HFF-Myc (cell line): ENCODE data around the gene SH3RF3.

Experiments
- DNase-seq: peaks from one replicate; pipeline ENCODE4 v3.0.0-alpha.2; 2011; ENCODE audit warnings: low read depth; ENCODE audit errors: extremely low read depth
- H3K4me3 ChIP-seq: replicated peaks from 2 replicates; pipeline ENCODE4 v1.5.1; 2011; ENCODE audit warnings: low read depth, mild to moderate bottlenecking, control low read depth, low read length
- TF ChIP-seq, protein P1 (sequence below): IDR thresholded peaks from 2 replicates; pipeline ENCODE4 v1.5.1; 2012; ENCODE audit warnings: mild to moderate bottlenecking, low read depth, low read length, control low read depth; ENCODE audit errors: missing control alignments

The SH3RF3 gene

DNA sequence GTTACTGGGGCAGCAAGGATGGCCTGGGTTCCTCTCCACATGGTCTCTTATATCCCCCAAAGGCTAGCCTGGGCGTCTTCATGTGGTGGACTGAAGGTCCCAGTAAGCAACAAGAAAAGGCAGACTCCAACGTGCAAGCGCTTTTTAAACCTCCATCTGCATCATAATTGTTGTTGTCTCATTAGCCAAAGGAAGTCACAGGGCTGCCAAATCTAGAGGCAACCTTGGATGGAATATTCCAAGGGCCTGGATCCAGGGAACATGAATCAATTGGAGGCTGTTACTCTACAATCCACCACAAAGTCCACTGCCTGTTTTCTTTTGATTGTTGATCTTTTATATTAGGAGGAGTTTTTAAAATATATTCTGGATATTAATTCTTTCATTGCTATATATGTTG lies 118.8 kb downstream of the SH3RF3 start:
- no peak for DNase-seq
- TF ChIP-seq, protein P1, sequence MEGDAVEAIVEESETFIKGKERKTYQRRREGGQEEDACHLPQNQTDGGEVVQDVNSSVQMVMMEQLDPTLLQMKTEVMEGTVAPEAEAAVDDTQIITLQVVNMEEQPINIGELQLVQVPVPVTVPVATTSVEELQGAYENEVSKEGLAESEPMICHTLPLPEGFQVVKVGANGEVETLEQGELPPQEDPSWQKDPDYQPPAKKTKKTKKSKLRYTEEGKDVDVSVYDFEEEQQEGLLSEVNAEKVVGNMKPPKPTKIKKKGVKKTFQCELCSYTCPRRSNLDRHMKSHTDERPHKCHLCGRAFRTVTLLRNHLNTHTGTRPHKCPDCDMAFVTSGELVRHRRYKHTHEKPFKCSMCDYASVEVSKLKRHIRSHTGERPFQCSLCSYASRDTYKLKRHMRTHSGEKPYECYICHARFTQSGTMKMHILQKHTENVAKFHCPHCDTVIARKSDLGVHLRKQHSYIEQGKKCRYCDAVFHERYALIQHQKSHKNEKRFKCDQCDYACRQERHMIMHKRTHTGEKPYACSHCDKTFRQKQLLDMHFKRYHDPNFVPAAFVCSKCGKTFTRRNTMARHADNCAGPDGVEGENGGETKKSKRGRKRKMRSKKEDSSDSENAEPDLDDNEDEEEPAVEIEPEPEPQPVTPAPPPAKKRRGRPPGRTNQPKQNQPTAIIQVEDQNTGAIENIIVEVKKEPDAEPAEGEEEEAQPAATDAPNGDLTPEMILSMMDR, result no peak
- H3K4me3 ChIP-seq, result no peak overlapping the region

DNA sequence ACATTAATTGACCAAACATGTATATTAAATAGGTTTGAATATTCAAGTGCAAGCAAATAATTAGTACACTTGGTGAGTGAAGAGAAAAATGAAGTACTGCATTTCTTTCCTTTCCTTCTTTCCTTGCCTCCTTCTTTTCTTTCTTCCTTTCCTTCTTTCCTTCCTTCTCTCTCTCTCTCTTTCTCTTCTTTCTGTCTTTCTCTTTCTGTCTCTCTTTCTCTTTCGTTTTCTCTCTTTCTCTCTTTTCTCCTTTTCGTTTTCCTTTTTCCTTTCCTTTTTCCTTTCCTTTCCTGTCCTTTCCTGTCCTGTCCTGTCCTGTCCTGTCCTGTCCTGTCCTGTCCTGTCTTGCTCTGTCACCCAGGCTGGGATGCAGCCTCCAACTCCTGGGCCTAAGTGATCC lies 119.6 kb downstream of the SH3RF3 start:
- TF ChIP-seq, protein P1, result no peak
- no peak for DNase-seq
- H3K4me3 ChIP-seq, result no peak overlapping the region

DNA sequence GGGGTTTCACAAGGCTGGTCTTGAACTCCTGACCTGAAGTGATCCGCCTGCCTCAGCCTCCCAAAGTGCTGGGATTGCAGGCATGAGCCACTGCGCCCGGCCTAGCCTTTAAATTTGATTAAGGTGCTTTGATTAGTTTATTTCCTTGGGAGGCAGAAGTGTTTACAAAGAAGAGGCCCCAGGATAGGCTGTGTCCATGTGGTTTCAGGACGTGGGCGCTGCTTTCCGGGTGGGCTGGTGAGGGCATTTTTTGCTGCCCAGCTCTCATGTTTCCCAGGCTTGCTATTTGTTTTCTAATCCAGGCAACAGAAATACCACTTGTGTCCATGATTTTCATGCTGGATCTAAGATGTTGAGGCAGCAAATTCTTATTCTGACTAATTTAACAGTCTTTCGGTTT lies 124.2 kb downstream of the SH3RF3 start:
- no peak overlapping the region for H3K4me3 ChIP-seq
- DNase-seq, result no peak
- TF ChIP-seq, protein P1, result no peak

DNA sequence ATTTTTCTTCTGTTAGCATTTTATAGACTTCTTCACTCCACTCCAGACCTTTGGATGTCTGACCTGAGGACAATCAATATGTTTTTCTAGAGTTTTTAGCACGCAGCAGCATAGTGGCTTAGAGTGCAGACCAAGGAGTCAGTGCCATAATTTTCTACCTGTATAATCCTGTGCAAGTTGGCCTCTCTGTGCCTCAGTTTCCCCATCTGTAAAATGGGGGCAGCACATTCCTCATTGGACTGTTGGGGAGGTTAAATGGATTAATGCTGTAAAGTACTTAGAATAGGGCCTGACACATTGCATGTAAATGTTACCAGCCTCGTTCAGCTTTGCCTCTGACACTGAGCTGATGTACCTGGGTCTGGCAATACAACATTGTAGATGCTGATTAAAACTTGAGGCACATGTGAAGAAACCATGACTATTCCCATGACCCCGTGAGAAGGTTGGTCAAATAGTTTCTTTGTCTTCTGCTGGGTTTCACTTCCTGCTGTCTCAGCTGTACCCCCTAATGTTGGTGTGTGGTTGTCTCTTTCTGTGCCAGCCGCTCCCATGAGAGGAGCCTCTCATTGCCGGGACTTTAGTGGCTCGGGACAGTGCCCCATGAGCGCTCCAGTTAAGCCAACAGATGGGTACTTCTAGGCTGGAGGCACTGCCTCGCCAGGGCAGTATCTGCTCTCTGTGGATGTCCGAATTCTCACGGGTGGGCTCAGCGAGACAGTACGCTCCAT lies 125.3 kb downstream of the SH3RF3 start:
- DNase-seq, result no peak
- TF ChIP-seq, protein P1, result no peak
- H3K4me3 ChIP-seq, result no peak overlapping the region

DNA sequence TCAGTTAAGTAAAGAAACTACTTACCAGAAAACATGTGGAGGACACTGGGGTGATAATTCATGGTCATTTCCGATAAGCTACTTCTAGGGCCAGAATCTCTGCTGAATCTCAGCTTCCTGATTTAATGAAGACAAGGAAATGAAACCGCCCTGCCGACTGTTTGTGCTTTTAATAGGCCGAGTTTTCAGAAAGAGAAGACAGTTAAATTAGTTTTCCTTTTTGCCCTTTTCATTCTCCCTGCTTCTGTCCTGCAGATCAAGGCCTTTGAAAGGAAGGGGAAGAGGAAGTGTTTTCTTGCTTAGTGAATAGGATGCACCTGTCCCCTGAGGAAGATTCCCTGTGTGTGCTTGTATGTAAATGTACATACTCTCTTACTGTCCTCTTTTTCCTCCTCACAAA lies 126.6 kb downstream of the SH3RF3 start:
- TF ChIP-seq, protein P1, result no peak
- no peak for DNase-seq
- H3K4me3 ChIP-seq, result no peak overlapping the region

DNA sequence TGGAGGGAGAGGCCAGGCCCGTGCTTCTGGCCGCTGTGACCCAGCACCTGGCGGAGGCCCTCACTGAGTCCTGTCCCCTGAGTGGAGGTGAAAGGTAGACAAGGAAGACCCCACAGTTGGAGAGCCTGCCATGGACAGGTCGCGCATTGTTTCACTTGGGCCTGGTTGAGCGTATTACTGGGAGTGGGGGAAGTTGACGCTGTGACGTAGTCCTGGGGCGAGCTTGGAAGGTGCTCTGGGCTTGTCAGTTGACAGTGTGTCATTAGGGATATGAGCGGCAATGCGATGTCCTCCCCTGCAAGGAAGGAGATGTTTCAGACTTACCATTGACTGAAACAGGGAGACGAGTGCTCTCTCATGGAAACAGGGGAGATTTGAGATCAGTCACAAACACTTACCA lies 127.1 kb downstream of the SH3RF3 start:
- TF ChIP-seq, protein P1, result no peak
- H3K4me3 ChIP-seq, result no peak overlapping the region
- no peak for DNase-seq

DNA sequence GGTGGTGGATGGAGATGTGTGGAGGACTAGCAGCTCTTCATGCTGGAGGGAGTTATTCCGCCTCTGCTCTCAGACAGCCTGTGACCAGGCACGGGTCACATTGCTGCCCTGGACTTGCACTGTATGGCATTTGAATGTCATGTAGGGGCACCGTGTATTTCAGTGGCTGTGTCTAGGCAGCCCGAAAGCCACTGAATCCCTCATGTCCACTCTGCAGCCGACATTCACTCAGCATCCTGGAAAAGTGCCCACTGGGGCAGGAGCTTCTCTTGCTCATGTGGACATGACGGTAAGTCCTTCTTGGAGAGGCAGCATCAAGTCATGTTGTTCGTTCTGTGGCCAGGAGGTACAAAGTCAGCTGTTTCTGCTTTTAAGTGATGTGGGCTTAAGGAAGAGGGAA lies 127.9 kb downstream of the SH3RF3 start:
- no peak overlapping the region for H3K4me3 ChIP-seq
- no peak for DNase-seq
- TF ChIP-seq, protein P1, result no peak
